ENCODE measurements around the gene HOXA4.

HOXA4 gene

DNA sequence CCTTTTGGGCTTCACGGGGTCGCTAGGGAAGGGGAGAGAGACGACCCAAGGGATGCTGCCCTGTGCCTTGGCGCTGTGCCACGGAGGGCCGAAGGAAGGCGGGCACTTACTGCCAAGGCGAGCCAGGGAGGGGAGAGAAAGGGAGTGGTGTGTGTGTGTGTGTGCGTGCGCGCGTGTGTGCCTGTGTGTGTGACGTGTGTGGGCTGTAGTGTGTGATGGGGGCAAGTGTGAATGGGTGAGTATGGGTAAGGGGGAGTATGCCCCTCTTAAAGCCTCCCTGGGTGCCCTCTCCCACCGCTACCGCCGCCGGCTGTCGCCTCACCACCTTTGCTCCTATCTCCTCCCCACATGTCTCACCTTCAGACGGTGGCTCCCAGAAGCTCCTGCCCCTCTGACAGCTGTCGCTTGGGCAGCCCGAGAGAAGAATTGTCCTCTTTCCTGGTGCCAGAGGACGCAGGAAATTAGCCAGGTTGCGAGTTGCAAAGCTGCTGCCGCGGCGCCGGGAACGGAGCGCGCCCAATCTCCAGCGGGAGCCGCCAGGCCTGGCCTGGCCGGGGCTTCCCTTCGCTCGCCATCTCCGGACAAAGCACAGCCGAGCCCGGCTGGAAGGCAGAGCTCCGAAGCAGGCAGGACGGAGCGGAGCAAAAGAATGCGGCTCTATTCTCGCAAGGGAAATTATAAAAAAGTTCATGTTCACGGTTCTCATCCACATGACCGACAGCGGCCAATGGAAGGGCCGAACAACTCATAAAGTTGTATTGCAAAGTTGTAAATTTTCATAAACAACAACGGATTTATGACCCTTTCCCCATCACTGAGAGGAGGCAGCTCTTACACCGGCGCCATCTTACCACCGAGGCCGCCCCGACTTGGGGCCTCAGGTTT lies 21.6 kb upstream of the HOXA4 start, which contains the start of gene HOXA3:
Gene HOXA3 (minus strand): TSS at position 653 of the 885 bp plus-strand sequence. CDS start 41,943 bp downstream, outside the sequence.
- Histone ChIP-seq H3K36me3 (ENCODE audit: control insufficient read depth, insufficient read depth, low read length) (no peaks in the 10 kb centered on the region), H3K4me3 (replicated peaks; ENCODE audit: low read depth, low read length) (no peak within 1 kb of the TSS), H3K27me3 (replicated peaks; ENCODE audit: control insufficient read depth, insufficient read depth, low read length) (peaks cover 2% of the 10 kb centered on the region; the same call in 1 of the 2 replicates)
- no peak for DNase-seq (ENCODE audit: extremely low read depth, insufficient read length)
- no peak for TF ChIP-seq CTCF (IDR thresholded peaks at IDR 0.05; ENCODE audit: insufficient read depth, low read length, poor library complexity, severe bottlenecking)

DNA sequence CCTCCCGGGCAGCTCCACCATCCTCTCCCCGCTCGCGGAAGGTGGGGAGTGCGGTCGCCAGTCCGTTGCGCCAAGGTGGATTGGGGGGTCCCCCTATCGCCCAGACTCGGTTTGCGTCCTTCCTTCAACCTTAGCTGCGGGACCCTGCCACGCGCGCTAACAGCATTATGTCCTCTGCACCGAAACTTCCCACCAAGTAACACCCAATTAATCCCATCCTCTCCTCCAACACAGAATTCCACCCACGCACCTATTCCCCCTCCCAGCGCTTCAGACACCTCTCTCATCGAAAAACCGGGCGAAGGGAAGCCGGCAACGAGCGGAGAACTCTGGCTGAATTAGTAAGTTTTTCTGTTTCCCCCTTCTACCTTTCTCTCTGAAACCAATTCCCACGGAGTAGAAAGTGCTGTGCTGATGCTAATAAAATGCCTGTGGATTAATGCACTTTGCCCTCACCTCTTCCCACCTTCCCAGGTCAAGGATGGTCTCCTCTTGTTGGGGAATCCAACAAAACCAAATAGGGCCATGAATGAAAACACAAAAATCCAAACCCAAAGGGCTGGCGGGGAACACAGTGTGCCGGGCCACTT lies 20.9 kb upstream of the HOXA4 start:
- TF ChIP-seq CTCF (IDR thresholded peaks at IDR 0.05; ENCODE audit: insufficient read depth, low read length, poor library complexity, severe bottlenecking): no peak
- peak overlapping the region; percentile 51 for H3K4me3 ChIP-seq (replicated peaks; ENCODE audit: low read depth, low read length)
- H3K27me3 ChIP-seq (replicated peaks; ENCODE audit: control insufficient read depth, insufficient read depth, low read length): peaks cover 2% of the 10 kb centered on the region; the same call in 1 of the 2 replicates
- no peaks in the 10 kb centered on the region for H3K36me3 ChIP-seq (ENCODE audit: control insufficient read depth, insufficient read depth, low read length)
- DNase-seq (ENCODE audit: extremely low read depth, insufficient read length): no peak

- Histone ChIP-seq H3K27me3 (replicated peaks; ENCODE audit: control insufficient read depth, insufficient read depth, low read length) (peaks cover 2% of the 10 kb centered on the region; the same call in 1 of the 2 replicates), H3K4me3 (replicated peaks; ENCODE audit: low read depth, low read length) (peak overlapping the region; percentile 51), H3K36me3 (ENCODE audit: control insufficient read depth, insufficient read depth, low read length) (no peaks in the 10 kb centered on the region)
- peak; percentile 83 for DNase-seq (ENCODE audit: extremely low read depth, insufficient read length)
- TF ChIP-seq CTCF (IDR thresholded peaks at IDR 0.05; ENCODE audit: insufficient read depth, low read length, poor library complexity, severe bottlenecking): peak; percentile 79
Measured at GRCh38 chr7:27150568-27151340, 20.2 kb upstream of the HOXA4 start.

DNA sequence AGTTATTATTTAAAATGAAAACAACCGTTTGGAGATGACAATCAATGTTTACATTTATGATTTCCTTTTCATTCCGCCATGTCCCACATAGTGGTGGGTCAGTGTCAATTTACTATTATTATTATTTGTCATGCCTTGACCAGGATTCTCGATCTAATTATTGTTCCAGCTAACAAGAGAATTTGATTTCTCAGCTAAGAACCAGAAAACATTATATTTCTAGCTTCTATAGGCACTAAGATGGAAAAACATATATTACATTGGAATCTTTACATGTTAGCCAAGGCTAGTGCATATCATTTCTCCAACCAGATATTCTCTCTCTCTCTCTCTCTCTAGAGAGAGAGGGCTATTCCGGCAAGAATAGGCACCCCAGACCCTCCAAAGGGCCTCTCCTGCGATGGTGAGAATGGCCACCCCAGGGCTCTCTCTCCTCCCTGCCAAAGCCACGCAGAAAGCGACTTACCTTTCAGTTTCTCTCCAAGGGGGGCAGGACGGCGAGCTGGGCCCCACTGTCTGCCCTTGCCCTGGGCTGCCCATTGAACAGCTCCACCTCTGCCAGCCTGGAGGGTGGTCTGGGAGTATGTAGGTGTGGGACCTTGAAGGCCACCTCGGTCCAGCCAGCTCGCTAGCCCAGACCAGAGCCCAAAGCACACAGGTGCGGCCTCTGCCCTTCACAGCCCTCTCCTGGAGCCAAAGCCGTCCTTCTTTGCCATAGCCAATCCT lies 19.4 kb upstream of the HOXA4 start:
- peaks cover 2% of the 10 kb centered on the region; the same call in 1 of the 2 replicates for H3K27me3 ChIP-seq (replicated peaks; ENCODE audit: control insufficient read depth, insufficient read depth, low read length)
- TF ChIP-seq CTCF (IDR thresholded peaks at IDR 0.05; ENCODE audit: insufficient read depth, low read length, poor library complexity, severe bottlenecking): no peak
- DNase-seq (ENCODE audit: extremely low read depth, insufficient read length): no peak
- H3K4me3 ChIP-seq (replicated peaks; ENCODE audit: low read depth, low read length): no peak overlapping the region
- no peaks in the 10 kb centered on the region for H3K36me3 ChIP-seq (ENCODE audit: control insufficient read depth, insufficient read depth, low read length)
